Stimulated activated CD4-positive, alpha-beta T cell treated with anti-CD3 and anti-CD28 coated beads, Interleukin-2, amount 100 ng/mL, for 48 hours (primary cell): Measurements from ENCODE around the gene MOG.
A peak's percentile ranks its signal among the peaks of the same experiment; 100 is the strongest.

Experiments
- DNase-seq, 2 donors: peaks; one replicate each; pipeline ENCODE4 v3.0.0-alpha.2; 2020

MOG gene

DNA sequence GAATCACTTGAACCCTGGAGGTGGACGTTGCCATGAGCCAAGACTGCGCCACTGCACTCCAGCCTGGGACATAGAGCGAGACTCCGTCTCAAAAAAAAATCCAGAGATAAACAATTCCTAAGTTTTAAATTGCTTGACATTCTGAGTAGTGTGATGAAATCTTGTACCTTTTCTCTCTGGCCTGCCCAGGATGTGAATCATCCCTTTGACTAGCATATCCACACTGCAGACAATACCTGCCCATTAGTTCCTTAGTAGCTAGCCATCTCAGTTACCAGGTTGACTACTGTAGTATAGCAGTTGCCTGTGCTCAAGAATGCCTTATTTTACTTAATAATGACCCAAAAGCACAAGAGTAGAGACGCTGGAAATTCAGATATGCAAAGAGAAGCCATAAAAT lies 21.2 kb downstream of the MOG start:
- DNase-seq, result no peak

DNA sequence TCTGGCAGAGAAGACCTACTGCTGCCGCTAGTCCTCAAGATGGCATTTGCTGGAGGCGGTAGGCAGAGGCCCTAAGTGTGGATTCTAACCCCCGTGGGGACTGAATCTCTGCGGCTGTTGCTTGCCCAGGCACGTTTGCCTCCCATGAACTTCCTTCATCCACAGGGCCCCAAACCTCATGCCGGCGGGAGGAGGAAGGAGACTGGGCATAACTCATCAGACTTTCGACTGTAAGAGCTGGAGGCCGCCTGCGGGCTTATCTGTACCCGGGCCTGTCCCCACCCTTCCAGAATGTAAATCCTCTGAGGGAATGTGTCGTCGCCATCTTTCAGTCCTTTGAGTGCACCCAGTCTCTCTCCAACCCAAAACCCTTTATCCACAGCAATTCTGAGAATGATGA lies 23.1 kb downstream of the MOG start:
- DNase-seq, result no peak

DNA sequence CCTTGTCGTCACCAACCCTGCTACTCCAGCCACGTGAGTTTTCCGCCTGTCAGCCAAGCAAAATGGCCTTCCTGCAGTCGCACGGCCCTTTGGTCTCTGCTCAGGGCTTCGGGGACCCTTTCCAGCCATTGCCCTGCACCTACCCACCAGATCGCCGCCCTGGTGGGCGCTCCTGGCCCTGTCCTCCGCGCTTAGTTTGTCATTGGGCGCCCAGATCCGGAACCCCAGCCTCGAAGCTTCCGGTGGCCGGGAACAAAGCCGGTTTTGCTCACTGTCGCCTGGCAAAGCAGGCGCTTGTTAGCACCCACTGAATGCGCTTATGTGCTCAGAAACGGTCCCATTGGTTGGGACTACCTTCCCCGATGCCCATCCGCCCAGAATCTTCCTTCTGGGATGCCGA lies 23.5 kb downstream of the MOG start:
- DNase-seq, result no peak

DNA sequence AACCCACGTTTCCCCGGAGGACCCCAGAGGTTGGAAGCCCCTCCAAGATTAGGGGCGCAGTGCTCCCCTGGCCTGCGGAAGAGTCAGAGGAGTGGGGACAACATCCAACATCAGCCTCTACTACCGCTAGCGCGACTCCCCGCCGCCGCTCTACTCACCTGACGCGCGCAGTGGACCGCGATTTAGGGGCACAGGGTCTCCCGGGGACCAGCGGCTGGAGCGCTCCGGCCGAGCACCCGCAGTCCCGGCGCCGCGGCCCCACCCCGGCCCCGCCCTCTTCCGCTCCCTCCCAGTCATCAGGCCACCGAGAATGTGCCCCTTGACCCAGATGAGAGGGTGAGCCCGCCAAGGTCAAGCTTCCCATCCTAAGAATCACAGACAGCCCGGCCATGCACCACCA lies 24.0 kb downstream of the MOG start, which contains the start of gene ZFP57:
Gene ZFP57 (minus strand): TSS at position 249 of the 400 bp plus-strand sequence. CDS start 4,149 bp downstream, outside the sequence.
- DNase-seq, result no peak

DNA sequence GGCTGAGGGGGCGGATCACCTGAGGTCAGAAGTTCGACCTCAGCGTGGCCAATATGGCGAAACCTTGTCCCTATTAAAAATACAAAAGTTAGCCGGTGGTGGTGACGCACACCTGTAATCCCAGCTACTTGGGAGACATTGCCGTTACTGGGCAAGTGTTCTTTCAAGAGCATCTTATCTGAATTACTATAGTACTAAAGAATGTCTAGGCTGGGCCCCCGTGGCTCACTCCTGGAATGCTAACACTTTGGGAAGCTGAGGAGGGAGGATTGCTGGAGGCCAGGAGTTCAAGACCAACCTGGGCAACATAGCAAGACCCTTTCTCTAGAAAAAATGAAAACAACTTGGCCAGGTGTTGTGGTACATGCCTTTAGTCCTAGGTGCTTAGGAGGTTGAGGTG lies 24.9 kb downstream of the MOG start:
- no peak for DNase-seq

DNA sequence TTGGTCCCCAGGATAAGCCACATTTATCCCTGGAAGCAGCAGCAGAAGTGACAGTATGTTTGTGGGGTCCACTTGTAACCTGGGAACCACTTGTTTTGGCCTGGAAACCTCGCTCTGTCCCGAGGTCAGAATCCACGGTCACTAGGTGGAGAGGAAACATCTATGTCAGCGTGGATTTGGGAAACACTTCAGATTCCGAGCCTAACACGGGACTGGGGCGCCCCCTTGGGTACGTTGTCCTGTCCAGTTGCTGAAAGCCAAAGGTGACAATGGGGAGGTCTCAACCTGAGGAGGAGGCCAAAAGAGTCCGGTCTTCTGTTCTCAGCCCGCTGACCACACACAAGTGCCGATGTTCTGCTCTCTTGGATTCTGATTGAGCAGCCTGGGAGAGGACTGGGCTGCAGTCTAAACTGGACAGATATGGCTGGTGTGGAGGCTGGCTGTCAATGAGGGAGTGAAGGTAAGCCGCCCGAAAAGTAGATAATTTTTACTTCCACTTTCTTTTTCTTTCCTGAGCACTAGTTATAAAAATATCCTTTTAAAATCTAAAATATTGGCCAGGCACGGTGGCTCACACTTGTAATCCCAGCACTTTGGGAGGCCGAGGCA lies 28.9 kb downstream of the MOG start:
- no peak for DNase-seq

DNA sequence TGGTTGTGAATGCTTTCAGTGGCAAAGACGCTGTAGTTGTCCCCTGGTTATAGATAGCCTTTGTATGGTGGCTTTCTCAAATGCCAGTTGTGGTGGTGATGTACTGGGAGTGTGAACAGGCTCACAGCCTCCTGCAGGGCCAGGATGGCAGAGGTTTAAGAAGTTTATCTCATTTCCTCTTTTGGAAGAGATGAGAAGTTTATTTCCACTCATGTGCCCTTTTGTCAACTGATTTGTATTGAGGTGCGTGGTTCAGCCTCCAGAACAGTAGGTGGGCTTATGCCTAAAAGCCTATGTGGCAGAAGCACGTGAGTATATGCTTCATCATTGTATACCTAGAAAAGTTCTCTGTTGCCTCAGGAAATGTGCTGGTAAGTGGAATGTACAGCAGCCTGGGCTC lies 37.7 kb downstream of the MOG start:
- DNase-seq, result no peak

DNA sequence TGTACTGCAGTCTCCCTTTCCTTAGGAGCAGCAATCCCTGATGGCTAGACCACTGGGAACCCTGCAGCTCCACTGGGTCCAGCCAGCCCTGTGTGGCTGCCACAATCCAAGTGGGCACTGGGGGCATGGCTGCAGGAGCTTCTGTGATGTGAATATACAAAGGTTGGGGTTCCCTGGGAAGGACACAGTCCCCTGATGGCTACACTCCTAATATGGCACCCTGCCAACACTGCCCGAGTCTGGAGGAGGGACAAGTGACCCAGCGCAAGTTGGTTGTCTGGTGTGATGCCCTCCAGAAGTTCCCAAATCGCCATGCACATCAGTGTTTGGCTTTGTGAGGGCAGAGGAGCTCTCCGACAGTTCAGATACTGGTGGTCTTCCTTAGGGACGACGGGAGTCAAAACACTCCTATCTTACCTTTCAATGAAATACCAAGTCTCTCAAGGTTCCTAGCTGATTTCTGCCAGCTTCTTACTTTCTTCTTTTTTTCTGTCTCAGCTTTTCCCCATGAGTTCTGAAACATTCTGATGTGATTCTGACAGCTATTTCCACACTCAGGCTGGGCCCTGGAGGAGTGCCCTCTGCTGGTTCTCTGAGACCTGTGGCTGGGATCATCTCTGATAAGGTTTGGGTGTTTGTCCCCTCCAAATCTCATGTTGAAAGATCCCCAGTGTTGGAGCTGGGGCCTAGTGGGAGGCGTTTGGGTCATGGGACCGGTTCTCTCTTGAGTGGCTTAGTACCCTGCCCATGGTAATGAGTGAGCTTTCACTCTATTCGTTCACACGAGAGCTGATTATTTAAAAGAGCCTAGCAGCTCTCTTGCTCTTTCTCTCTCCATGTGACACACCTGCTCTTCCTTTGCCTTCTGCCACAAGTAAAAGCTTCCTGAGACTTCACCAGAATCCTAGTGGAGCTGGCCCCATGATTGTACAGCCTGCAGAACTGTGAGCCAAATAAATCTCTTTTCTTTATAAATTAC lies 39.5 kb downstream of the MOG start:
- no peak for DNase-seq

DNA sequence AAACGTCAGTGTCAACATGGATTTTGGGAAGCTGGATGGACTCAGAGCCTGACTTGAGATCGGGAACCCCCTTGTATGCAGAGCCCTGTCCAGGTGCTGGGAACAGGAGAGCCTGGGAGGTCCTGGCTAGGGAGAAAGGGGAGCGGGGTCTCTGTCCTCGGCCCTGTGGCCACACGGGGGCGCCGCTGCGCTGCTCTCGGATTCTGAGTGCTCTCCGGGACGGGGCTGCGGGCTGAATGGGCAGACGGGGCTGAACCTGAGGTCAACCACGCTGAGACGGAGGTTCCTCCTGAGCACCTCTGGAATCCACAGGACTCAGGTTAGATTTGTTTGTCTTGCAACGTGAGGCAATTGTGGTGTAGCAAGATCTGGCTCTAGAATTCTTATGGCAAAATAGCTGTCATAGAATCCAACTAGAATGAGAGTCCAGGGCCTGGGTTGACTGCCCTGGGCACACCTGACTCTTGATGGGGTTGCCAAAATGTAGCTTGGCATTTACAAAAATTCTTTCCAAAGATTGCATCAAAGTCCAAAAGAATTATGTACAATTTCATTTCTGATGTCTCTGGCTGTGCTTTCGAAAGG lies 45.7 kb downstream of the MOG start:
- DNase-seq, result peak; percentile 86

DNA sequence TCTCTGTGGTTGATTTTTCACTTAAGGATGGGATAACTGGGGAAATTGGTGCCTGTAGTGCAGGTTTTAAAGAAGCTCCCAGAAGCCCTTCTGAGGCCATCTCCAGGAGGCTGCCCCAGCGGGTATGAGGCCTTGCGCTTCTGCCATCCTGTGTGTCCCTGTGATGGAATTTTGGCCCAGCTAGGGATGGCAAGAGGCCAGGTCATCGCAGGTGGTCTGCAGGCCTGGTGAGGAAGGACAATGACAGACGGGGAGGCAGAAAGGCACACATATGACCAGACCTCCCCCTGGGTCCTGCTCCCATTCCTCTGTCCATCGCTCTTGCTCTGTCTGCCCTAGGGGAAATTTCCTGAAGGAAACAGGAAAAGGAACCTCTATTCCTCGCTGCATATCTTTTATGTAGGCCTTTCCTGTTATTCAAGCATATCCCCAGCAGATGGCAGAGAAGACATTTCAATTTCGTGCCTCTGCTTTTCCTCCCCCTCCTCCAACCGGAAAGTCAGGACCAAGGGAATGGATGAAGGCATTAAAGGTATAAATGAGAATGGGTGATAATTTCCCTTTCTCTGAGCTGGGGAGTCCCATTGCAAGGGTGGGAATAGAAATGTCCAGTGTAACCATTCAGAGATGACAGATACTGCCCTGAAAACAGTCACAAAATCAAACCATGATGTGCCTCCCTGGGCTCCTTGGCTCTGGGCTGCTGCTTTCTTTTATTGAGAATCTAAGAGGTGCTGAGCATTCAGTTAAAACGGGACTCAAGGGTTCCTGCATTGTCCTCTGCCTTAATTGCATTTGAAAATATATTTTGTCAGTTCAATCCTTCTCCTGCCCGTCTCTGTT lies 48.7 kb downstream of the MOG start:
- DNase-seq, result no peak

DNA sequence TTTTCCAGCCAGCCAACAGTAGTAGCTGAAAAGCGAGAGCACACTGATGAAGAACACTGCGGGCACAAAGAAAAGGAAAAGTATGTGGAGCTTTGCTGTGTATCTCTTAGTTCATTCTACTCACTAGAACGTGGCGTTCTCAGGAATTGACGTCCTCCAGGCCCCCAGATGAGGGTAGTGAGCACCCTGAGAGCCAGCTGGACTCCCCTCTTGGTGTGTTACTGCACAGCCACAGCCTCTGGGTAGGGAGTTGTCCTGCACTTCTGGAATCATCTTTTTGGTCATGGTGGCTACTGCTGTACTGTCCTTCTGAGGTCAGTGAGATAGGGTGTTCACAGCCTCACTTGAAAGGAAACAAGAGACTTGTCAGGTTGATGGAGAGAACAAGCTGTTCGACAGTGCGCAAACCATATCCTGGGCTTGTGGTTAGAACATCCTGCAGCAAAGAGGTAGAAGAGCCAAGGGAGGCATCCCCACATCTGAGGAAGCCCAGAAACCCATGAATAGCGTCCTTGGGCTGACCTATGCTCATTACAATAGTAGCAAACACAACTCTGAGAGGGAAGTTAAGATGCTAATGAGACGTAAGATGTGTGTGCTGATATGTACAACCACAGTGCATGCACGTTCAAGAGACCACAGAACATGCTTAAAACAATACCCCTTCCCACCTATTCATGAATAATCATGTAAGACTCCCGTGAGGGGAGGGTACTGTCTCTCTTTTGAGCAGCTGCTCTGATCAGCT lies 51.7 kb downstream of the MOG start:
- no peak for DNase-seq

DNA sequence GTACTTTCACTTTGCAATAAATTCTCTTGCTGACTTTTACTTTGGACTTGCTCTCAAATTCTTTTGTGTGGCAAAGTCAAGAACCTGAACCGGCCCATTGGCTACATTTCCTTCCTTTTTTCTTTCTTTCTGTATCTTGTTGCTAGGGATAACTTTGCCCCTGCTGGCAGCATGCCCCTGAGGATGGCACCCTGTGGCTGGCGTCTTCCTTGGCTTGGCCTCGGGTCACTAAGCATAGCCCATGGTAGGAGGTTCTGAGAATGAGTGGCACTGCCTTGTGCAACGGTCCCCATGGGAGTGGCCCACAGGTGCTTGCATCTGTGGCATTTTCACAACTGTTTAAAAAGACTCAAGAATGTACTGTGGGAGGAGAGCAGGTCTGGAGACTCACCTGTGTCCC lies 52.3 kb downstream of the MOG start:
- DNase-seq, result no peak

DNA sequence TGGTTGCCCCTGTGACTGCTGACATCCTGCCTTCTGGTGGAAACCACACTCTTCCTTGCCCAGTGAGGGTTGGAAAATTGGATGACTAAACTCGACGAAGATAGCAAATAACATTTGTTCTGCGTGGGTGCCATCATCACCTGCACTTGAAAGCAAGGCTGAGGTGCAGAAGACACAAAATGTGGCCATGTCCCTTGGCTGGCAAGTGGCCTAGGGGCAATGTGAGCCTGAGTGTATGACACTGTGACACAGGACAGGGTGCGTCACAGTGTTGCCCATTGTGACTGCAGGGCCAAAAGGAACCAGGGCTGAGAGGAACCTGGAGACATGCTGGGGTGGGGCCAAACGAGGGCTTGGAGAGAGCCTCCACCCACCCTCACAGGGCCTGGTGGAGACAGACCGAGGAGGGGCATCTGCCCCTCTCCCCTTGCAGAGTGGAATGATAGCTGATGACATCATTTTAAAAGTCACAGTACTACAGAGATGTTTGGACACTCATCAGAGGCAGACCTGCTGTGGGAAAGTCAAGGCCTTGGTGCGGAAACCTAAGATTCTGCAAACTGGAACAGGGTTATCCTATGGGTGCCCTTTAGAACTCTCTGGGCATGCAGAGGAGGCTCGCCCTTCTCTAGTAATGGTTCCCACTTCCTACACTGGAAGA lies 53.5 kb downstream of the MOG start:
- DNase-seq, result no peak

DNA sequence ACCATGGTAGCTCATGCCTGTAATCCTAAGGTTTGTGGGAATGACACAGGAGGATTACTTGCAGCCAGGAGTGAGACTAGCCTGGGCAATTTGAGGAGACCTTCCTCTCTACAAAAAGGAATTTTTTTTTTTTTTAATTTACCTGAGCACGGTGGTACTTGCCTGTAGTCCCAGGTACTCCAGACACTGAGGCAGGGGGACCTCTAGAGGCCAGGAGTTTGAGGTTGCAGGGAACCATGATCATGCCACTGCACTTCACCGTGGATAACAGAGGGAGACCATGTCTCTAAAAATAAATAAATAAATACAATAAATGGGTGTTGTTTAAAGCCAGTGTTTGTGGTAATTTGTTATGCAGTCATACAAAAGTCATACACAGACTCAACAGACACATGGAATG lies 64.0 kb downstream of the MOG start:
- no peak for DNase-seq
